Measurements from ENCODE around the gene LYAR. TPM values are rescaled to one million over a fixed set of nuclear protein-coding genes. Genes with fewer than 3 reads are reported as not detected.

The LYAR gene, protein sequence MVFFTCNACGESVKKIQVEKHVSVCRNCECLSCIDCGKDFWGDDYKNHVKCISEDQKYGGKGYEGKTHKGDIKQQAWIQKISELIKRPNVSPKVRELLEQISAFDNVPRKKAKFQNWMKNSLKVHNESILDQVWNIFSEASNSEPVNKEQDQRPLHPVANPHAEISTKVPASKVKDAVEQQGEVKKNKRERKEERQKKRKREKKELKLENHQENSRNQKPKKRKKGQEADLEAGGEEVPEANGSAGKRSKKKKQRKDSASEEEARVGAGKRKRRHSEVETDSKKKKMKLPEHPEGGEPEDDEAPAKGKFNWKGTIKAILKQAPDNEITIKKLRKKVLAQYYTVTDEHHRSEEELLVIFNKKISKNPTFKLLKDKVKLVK
- 10 to 100 TPM; 18.7 to 19.4 (median 19.0) TPM for polyA plus RNA-seq (ENCODE audit: insufficient read length in 4 of 4)

DNA sequence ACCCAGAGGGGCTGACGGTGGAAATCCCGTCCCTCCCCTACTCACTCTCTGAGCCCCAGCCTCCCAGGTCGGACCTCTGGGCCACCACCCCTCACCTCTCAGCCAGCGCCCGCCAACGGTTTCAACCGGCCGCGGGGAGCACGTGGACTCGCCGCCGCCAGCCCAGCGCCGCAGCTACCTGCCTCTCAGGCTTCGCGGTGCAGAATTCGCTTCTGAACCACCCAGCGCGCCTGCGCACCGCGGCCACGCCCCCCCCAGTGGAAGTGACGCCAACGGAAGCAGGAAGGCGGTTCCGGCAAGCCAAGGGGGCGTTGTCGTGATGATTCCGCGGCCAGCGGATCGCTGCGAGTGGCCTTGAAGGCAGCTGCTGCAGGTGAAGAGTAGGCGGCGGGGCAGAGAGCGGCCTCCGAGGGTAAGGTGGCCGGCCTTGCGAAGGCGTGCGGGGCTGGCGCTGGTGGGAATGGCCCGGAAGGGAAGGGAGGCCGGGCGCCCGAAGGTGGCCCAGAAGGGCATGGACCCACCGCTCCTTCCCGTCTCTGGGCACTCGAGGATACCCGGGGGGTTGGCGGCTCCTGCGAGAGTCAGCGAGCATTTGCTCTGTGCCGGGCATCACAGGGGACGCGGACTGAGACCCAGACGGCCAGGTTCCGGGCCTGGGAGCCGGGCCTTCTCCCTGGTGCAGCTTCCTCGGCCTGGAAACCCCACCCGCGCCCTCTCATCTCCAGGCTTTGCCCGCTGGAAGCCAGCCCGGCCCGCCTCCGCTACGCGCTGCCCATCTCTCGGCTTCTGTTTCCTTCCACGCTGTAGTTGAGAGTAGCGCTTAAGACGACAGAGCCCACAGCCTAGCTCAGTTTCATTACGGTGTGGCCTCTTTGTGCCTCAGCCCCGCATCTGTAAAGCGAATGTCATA is at the start of gene LYAR, which contains the start of gene ZBTB49:
LYAR (minus strand) TSS at position 214 of the 910 bp plus-strand sequence. CDS start 6,412 bp downstream, outside the sequence.
ZBTB49 (plus strand) TSS at position 311 of the 910 bp plus-strand sequence. CDS start 9,695 bp downstream, outside the sequence.
- peak; percentile 80 to 90 (median 84) for DNase-seq (ENCODE audit: low read depth in 4 of 4, low spot score in 3 of 4)

DNA sequence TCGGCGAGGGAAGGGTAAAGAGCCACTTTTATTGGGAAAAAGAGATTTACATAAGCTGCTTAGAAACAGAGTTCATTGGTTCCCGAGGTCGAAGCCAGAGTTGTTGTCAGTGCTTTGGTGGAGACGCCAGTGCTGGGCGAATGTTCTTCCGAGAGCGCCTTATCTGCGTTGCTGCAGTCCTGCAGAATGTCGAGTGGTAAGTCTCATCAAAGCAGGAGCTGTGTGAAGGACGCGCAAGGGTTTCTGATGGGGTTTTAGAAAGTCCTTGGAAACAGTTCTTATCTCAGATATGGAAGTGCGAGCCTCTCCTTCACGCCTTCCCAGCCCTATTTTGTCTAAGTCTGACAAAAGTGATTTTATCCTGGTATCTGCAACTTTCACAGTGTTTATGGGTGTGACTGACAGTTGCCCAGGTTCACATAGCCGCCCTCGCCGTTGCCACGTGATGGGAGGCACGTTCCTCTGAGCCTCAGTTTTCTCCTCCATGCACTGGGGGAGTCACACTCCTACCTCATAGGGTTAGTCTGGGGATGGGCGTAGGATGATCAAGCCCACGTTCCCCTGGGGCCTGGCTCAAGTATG is 49.6 kb upstream of the LYAR start:
- DNase-seq (ENCODE audit: low read depth in 4 of 4, low spot score in 3 of 4) = no peak

DNA sequence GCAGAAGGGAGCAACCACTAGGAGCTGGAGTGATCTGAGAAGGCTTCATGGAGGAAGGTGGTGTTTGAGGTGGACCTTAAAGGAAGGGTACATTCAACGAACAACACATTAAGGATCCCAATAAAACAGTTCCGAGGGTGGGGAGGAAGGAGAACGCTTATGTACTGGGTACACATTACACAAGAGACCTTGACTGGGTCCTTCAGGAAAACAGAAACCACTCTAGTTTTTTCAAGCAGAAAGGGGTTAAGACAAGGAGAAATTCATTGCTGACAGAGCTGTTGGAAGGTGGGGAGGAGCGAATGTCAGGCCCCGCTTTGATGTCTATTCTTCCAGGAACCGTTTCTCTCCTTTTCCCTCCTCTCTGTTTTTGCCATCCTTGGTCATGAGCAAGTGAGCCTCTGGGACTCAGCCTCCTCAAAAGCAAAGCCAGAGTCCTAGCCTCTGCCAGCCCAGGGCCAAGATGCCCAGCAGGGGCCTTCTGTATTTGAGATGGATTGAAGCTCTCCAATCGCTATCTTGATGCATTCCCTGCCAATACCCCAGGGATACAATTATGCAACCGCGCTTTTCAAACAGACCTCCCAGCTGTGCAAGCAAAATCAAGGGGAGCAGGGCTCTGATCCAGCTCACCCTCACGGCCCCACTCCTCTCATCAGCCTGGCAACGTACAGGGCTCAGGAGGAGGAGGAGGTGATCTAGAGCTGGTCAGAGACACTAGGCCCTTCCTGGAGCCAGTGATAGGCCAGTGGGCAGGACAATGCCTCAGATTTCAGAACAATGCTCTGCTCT is 48.5 kb upstream of the LYAR start:
- no peak for DNase-seq (ENCODE audit: low read depth in 4 of 4, low spot score in 3 of 4)

GRCh38 chr4:4334798-4335520 is 45.0 kb upstream of the LYAR start:
- peak in 3 of 4 donors; percentile 1 to 38 (median 18) for DNase-seq (ENCODE audit: low read depth in 4 of 4, low spot score in 3 of 4)

DNA sequence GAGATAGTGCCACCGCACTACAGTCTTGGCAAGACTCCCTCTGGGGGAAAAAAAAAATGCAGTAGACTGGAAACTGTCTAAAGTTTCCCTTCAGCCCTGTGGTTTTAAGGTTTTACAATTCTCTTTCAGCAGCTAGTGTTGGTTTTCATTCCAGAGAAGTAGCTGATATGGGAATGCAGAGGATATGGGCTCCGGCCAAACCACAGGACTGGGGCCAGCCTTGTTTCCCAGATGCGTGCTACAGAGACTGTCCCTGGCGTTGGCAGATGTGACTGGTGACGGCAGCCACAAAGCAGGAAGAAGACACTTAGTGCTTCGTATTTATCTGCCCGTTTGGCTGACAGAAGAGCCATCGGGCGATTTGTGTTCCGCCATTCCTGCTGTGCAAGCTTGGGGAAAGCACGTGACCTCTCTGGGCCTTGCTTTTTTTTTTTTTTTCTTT is 43.3 kb upstream of the LYAR start:
- no peak for DNase-seq (ENCODE audit: low read depth in 4 of 4, low spot score in 3 of 4)

DNA sequence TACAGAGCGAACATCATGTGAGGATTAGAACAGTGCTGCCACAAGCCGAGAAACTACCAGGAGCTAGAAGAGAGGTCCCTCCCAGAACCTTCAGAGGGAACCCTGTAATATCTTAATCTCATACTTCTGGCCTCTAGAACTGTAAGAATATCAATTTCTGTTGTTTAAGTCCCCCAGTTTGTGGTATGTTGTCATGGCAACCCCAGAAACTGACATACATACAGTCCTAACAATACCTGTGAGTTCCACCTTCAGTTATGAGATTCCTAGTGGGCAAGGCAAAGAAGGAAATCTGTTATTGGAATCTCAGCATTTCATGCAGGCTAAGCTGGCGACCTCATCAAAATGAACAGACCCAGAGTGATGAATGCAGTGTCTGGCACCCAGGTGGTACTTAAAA is 42.6 kb upstream of the LYAR start:
- DNase-seq (ENCODE audit: low read depth in 4 of 4, low spot score in 3 of 4) = no peak

- no peak for DNase-seq (ENCODE audit: low read depth in 4 of 4, low spot score in 3 of 4)
Observed at GRCh38 chr4:4330794-4331193, 40.8 kb upstream of the LYAR start.

DNA sequence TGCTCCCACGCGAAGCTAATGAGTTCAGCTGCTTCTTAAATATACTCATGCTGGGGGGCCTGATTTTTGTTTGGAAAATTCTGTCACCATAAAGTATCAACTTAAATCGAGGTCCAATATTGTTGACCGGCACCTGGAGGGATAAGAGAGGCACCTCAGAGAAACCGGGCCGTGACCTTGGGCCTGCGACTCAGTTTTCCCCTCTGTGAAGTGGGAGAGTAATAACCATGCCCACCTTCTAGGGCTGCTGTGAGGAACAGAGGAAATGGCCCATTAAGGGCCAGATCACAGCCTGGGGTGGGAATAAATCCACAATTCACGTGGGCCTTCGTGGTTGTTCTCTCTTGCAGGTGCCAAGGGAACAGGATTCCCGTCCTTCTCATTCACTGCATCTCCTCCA is 39.5 kb upstream of the LYAR start:
- DNase-seq (ENCODE audit: low read depth in 4 of 4, low spot score in 3 of 4) = no peak

DNA sequence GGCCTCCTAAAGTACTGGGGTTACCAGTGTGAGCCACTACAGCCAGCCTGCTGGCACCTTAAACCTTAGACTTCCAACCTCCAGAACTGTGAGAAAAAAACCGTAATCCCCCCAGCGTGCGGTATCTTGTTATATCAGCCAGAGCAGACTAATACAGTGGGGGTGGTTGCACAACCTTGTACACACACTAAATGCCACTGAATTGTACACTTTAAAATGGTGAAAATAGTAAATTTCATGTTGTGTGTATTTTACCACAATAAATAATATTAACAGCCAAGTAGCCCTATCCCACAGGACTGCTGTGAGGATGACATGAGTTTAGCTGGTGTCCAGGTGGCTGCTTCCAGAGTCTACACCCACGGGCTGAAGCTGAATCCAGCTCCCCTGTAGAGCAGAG is 38.9 kb upstream of the LYAR start:
- DNase-seq (ENCODE audit: low read depth in 4 of 4, low spot score in 3 of 4) = no peak

- DNase-seq (ENCODE audit: low read depth in 4 of 4, low spot score in 3 of 4) = no peak
Observed at GRCh38 chr4:4328206-4328605, 38.3 kb upstream of the LYAR start.

DNA sequence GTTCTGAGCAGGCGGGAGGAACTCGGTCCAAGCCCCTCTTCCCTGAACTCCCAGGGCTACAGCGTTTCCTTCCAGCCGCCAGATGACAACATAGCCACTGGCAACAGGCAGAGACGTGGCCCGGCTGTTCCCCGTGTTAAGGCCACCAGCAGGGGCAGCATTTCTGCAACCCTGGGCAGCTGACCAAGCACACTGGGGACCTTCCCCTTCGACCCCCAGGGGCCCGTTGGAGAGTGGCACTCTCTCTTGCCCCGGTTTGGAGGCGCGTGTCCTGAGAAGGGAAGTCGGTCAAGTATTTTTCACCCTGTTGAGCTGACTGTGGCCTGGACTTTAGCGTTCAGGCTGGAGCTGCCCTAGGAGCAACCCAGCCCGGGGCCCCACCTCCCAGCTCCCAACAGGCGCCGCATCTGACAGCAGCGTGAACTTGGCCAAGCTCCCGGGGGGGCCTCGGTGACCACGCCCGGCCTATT is 37.7 kb upstream of the LYAR start:
- peak in 1 of 4 donors; percentile 1 for DNase-seq (ENCODE audit: low read depth in 4 of 4, low spot score in 3 of 4)

GRCh38 chr4:4326166-4326565 is 36.2 kb upstream of the LYAR start:
- no peak for DNase-seq (ENCODE audit: low read depth in 4 of 4, low spot score in 3 of 4)

GRCh38 chr4:4325321-4325720 is 35.4 kb upstream of the LYAR start:
- DNase-seq (ENCODE audit: low read depth in 4 of 4, low spot score in 3 of 4) = no peak

DNA sequence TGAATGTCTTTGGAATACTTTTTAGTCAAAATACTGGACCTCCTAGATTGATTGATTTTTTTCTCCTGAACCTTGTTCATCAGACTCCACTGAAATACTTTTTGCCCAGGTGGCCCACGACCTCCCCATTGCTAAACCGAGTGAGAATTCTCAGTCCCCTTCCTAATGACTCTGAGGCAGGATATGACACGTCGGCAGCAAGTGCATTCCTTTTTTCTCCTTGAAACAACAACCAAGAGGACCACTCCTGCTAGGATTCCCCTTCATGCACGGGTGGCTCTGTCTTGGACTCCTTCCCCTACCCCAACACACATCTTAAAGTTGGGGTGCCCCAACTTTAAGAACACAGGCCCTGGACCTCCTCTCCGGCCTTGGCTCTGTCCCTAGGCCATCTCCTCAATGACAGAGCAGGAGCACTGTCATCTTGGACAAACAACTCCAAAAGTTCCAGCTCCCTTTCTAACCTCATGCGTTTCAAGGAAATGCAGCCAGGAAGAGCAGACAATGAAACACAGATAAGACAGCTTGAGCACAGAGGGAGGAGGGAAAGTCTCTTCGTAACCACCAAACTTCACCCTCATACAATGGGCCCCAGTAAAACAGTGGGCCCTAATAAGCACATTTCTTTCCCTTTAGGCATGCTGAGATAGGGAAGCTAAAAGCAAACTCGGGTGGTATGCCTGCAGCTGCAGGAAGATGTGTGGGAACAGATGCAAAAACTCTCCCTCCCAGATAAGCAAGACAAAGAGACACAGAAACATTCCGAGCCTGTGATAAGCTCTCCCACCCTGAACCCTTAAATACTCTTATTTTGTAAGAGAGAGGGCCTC is 34.0 kb upstream of the LYAR start:
- no peak for DNase-seq (ENCODE audit: low read depth in 4 of 4, low spot score in 3 of 4)

- no peak for DNase-seq (ENCODE audit: low read depth in 4 of 4, low spot score in 3 of 4)
Observed at GRCh38 chr4:4321951-4322688, 32.2 kb upstream of the LYAR start.

DNA sequence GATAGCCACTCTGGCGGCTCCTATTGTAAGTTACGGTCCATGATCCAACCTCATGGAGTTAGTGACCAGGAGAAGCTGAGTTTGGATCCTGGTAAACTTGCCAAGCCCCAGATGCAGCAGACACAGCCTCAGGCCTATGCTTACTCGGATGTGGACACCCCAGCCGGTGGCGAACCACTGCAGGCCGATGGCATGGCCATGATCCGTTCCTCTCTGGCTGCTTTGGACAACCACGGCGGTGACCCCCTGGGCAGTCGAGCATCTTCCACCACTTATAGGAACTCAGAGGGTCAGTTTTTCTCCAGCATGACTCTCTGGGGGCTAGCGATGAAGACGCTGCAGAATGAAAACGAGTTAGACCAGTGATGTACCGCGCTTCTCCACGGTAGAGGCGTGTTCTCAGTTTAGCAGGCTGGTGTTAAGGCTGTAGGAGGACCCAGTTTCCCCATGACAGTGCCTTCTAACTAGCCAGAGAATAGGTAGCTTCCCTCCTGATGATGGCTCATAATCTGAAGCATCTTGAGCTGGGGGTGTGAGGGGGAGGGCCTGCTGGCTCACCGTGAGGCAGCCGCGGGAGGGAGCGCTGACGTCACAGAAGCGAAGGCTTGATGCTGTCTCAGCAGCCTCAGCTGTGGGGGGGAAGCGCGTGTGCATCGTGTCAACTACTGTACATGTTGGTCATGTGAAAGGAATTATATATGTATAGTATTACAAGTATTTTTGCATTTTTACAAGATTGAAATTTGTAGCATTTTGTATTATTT is 31.2 kb upstream of the LYAR start:
- no peak for DNase-seq (ENCODE audit: low read depth in 4 of 4, low spot score in 3 of 4)

DNA sequence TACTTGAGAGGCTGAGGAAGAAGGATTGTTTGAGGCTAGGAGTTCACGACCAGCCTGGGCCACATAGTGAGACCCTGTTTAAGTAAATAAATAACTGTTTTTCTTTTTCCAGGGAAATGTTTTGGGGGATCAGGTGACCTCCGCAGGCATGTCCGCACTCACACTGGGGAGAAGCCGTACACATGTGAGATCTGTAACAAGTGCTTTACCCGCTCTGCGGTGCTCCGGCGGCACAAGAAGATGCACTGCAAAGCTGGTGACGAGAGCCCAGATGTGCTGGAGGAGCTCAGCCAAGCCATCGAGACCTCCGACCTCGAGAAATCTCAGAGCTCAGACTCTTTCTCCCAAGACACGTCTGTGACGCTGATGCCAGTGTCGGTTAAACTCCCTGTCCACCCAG is 30.6 kb upstream of the LYAR start:
- no peak for DNase-seq (ENCODE audit: low read depth in 4 of 4, low spot score in 3 of 4)
